ENCODE results near the gene PACRG.

PACRG gene

GRCh38 chr6:163177892-163178420, 450.2 kb downstream of the PACRG start:
- no peak for DNase-seq (ENCODE audit: low read depth)

- DNase-seq (ENCODE audit: low read depth): no peak
These were observed 451.3 kb downstream of the PACRG start for GRCh38 chr6:163179061-163179460.

- DNase-seq (ENCODE audit: low read depth): no peak
These were observed 451.9 kb downstream of the PACRG start for GRCh38 chr6:163179721-163180120.

GRCh38 chr6:163180874-163181541, 453.2 kb downstream of the PACRG start:
- no peak for DNase-seq (ENCODE audit: low read depth)

- no peak for DNase-seq (ENCODE audit: low read depth)
These were observed 453.9 kb downstream of the PACRG start for GRCh38 chr6:163181666-163182180.

GRCh38 chr6:163182696-163183095, 454.9 kb downstream of the PACRG start:
- DNase-seq (ENCODE audit: low read depth): no peak

GRCh38 chr6:163183806-163184205, 456.0 kb downstream of the PACRG start:
- DNase-seq (ENCODE audit: low read depth): no peak

- no peak for DNase-seq (ENCODE audit: low read depth)
These were observed 458.0 kb downstream of the PACRG start for GRCh38 chr6:163185744-163186143.

GRCh38 chr6:163186527-163186926, 458.8 kb downstream of the PACRG start:
- DNase-seq (ENCODE audit: low read depth): no peak

GRCh38 chr6:163187201-163187600, 459.4 kb downstream of the PACRG start:
- no peak for DNase-seq (ENCODE audit: low read depth)

- no peak for DNase-seq (ENCODE audit: low read depth)
These were observed 459.8 kb downstream of the PACRG start for GRCh38 chr6:163187606-163188005.

- no peak for DNase-seq (ENCODE audit: low read depth)
These were observed 461.0 kb downstream of the PACRG start for GRCh38 chr6:163188746-163189145.

- DNase-seq (ENCODE audit: low read depth): no peak
These were observed 461.8 kb downstream of the PACRG start for GRCh38 chr6:163189609-163190008.

- no peak for DNase-seq (ENCODE audit: low read depth)
These were observed 463.0 kb downstream of the PACRG start for GRCh38 chr6:163190786-163191185.

GRCh38 chr6:163191704-163192537, 464.1 kb downstream of the PACRG start:
- DNase-seq (ENCODE audit: low read depth): no peak

- DNase-seq (ENCODE audit: low read depth): no peak
These were observed 464.8 kb downstream of the PACRG start for GRCh38 chr6:163192591-163192990.

- DNase-seq (ENCODE audit: low read depth): no peak
These were observed 465.6 kb downstream of the PACRG start for GRCh38 chr6:163193326-163193725.

- DNase-seq (ENCODE audit: low read depth): no peak
These were observed 468.2 kb downstream of the PACRG start for GRCh38 chr6:163195721-163196691.

GRCh38 chr6:163197839-163198238, 470.1 kb downstream of the PACRG start:
- no peak for DNase-seq (ENCODE audit: low read depth)

GRCh38 chr6:163198396-163198795, 470.6 kb downstream of the PACRG start:
- DNase-seq (ENCODE audit: low read depth): no peak

GRCh38 chr6:163199371-163199770, 471.6 kb downstream of the PACRG start:
- DNase-seq (ENCODE audit: low read depth): no peak

GRCh38 chr6:163200289-163200688, 472.5 kb downstream of the PACRG start:
- DNase-seq (ENCODE audit: low read depth): no peak
